ENCODE results near the gene PCBP3.

Gene PCBP3

GRCh38 chr21:45818276-45818903, 174.9 kb downstream of the PCBP3 start:
- DNase-seq = no peak

- no peak for DNase-seq
Observed at GRCh38 chr21:45818904-45819285, 175.4 kb downstream of the PCBP3 start.

- DNase-seq = peak; percentile 46
Observed at GRCh38 chr21:45819478-45820170, 176.1 kb downstream of the PCBP3 start.

- peak; percentile 79 for DNase-seq
Observed at GRCh38 chr21:45820171-45821091, 176.9 kb downstream of the PCBP3 start.

- no peak for DNase-seq
Observed at GRCh38 chr21:45821315-45821962, 177.9 kb downstream of the PCBP3 start.

- DNase-seq = no peak
Observed at GRCh38 chr21:45821998-45822397, 178.5 kb downstream of the PCBP3 start.

GRCh38 chr21:45822429-45823099, 179.0 kb downstream of the PCBP3 start:
- DNase-seq = no peak

GRCh38 chr21:45823100-45823681, 179.7 kb downstream of the PCBP3 start:
- no peak for DNase-seq

- DNase-seq = no peak
Observed at GRCh38 chr21:45824546-45825215, 181.2 kb downstream of the PCBP3 start.

- no peak for DNase-seq
Observed at GRCh38 chr21:45825219-45825618, 181.7 kb downstream of the PCBP3 start.

- DNase-seq = no peak
Observed at GRCh38 chr21:45826676-45827301, 183.3 kb downstream of the PCBP3 start.

GRCh38 chr21:45827302-45827692, 183.8 kb downstream of the PCBP3 start:
- no peak for DNase-seq

GRCh38 chr21:45827881-45828579, 184.5 kb downstream of the PCBP3 start:
- no peak for DNase-seq

GRCh38 chr21:45828580-45829570, 185.3 kb downstream of the PCBP3 start:
- no peak for DNase-seq

- no peak for DNase-seq
Observed at GRCh38 chr21:45829668-45830067, 186.1 kb downstream of the PCBP3 start.

GRCh38 chr21:45830221-45830640, 186.7 kb downstream of the PCBP3 start:
- DNase-seq = no peak

GRCh38 chr21:45830720-45831366, 187.3 kb downstream of the PCBP3 start:
- no peak for DNase-seq

- no peak for DNase-seq
Observed at GRCh38 chr21:45831991-45832740, 188.6 kb downstream of the PCBP3 start.
